ENCODE data around the gene NTM.

- TF ChIP-seq CTCF (IDR thresholded peaks at IDR 0.05) (no peak), ZFX (IDR thresholded peaks at IDR 0.05; ENCODE audit: borderline replicate concordance) (no peak)
These were observed 482.3 kb downstream of the NTM start for GRCh38 chr11:131852757-131853156.
